NCI-H2029 (cell line): Measurements from ENCODE around the gene AMN.

Experiments used
- DNase-seq: peaks from one replicate; lab custom pipeline; 2025; lab: John Stamatoyannopoulos, UW

AMN gene

DNA sequence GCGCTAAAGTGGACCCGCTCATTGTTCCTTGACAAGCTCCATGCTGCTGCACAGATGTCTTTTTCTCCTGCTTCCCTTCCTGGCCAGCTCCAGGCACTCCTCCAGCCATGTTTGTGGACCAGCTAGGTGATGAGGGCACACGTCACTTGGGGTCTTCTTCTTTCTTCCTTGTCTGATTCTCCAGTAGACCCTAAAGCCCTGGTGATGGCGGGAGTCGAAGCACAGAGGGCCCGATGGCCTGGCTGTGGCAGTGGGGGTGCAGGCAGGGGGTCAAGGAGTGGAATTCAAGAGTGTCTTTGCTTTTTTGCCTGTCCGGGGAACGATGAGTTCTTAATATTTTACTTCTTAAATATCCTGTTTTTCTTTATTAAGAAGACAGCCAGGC is 23.0 kb upstream of the AMN start:
- no peak for DNase-seq

DNA sequence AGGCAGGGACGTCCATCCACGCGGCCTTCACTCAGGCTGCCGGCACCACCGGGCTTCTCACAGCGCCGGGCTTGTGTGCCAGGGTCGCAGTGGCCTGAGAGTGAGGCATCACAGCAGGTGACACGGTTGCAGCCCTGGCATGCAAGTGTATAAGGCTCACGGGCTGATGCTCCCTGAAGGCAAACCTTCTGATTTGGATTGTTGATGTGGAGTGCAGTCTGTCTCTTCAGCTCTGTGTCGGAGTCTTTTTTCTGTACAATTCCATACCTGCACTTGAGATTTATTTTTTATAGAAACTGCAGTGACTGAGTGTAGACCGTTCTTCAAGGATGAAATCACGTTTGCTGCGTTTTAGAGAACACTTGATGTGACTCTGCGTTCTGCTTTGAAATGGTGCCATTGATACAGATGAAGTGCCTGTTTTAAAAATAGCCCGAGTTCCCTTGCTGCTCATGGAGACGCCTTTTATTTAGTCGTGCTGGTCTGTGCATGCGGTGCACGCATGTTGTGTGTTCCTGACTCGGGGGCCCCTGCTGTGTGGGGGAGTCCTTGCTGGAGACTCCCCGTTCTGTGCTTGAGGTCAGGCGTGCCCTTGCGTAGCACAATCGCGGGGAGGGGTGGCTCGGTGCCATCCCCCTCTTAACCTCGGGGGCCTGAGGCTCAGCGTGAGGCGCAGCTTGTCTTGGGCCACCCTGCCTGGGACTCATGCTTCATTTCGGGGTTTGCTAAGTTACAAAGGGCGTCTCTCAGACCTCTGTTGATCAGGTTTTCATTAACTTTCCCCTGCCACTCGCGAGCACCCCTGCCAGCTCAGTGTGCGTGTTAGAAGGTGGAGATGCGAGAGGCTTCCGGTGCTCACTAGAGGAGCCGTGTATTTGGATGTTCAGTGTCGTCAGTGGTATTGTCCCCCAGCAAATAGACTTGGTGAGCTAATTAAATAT is 21.6 kb upstream of the AMN start:
- DNase-seq = no peak

DNA sequence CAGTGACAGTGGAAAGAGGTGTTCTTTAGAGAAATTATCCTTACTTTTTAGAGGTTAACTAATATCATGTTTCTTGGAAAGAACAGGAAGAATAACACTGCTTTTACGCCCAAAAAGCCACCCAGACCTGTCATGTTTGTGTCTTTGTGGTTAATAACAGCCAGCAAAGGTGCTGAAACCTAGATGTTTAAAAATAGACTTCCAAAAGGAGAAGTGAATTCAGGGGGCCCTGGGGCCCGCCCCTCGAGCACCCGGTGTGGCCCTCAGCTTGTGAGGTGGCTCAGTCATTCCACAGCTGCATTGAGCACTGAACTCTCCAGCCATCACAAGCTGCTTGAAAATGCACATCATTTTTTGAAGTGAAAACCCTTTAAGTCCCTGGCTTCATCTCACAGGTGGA is 20.8 kb upstream of the AMN start:
- no peak for DNase-seq

DNA sequence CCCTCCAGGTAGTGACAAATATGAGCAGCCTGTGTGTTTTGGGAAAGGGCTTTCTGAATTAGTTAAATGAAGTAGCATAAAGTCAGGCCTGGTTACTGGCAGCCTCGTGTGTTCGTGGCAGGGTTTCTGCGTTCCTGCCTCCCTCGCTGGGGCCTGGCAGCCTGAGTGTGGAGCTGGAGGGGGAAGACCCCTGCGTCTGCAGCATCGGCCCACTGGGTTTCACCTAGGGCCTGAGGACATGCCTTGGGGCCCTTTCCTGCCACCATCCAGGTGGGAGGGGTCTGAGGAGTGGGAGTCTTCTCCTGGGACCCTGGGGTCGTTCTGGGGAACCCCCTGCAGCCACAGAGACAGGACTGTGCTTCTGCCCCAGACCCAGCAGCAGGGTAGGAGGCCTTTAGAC is 20.4 kb upstream of the AMN start:
- DNase-seq = no peak

DNA sequence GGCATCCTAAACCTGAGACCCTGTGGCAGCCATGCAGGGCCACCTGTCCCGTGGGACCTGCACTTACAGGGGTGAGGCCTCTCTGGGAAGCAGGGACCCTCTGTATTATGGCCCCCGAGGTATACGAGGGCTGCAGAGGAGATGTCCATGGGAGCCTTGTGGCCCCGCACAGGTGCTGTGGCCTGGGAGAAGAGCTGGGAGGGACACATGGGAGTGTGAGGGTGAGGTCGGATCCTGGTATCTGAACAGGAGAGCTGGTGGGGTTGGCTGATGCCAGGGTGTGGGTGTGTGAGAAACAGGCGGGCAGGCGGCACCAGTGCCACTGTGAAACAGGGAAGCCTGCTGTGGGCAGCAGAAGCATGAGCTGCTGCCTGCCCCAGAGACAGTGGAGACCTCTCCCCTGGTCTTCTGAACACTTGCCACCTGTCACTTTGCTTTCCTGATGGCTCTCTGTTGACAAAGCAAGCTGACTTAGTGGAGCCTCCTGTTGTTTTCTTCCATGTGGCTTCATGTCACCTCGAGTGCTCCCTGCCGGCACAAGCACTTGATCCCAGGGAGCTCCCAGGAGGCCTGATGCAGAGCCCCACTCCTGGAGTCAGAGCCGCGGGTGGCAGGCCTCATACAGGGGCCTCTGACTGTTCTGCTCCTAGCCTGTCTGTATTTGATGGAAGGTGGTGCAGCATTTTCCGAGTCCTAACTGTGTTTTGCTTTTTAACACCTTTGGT is 19.8 kb upstream of the AMN start:
- DNase-seq = no peak

DNA sequence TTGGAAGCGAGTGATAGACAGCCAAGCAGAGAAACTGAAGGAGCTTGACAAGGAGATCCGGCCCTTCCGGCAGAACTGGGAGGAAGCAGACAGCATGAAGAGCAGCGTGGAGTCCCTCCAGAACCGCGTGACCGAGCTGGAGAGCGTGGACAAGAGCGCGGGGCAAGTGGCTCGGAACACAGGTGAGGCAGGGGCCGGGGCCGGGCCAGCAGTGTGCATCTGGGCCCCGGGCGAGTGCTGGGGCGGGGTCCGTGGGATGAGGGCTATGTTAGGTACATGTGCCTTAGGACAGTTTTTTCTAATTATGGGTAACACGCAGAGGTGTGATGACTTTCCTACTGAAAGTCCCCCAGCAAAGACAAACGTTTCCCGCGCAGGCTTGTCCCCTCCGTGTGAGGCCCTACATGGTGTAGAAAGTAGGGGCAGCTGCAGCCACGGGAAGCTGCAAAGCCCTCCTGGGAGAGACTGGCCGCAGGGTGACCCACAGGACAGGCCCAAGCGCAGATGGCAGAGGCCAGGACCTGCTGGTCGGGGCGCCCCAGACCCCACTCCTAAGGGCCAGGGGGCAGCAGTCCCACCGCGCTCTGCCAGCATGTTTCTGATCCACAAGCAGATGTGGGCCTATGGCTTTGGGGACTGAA is 19.1 kb upstream of the AMN start:
- DNase-seq = no peak

DNA sequence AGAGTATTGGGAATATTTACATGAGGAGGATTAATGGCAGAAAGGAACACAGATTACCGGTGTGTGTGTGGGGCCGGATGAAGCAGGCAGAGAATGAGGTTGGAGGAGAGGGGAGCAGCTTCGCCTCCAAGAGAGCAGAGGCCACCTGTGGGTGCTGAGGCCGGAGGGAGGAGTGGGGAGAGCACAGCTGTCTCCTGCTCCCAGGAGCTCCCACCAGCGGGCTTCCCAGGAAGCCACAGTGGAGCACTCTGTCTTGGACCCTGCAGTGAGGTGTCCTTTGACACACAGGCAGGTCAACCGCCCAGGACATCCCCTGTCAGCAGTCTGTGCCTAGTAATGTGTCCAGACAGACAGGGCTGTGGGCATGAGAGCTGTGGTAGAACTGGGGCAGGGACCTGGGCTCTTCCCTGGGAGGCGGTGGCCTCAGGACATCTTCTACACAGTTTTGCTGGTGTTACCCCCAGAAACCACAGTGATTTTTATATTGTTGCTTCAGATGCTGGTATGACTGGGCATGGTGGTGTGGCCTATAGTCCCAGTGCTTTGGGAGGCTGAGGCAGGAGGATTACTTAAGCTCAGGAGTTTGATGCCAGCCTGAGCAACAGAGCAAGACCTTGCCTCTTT is 18.5 kb upstream of the AMN start:
- DNase-seq = no peak

DNA sequence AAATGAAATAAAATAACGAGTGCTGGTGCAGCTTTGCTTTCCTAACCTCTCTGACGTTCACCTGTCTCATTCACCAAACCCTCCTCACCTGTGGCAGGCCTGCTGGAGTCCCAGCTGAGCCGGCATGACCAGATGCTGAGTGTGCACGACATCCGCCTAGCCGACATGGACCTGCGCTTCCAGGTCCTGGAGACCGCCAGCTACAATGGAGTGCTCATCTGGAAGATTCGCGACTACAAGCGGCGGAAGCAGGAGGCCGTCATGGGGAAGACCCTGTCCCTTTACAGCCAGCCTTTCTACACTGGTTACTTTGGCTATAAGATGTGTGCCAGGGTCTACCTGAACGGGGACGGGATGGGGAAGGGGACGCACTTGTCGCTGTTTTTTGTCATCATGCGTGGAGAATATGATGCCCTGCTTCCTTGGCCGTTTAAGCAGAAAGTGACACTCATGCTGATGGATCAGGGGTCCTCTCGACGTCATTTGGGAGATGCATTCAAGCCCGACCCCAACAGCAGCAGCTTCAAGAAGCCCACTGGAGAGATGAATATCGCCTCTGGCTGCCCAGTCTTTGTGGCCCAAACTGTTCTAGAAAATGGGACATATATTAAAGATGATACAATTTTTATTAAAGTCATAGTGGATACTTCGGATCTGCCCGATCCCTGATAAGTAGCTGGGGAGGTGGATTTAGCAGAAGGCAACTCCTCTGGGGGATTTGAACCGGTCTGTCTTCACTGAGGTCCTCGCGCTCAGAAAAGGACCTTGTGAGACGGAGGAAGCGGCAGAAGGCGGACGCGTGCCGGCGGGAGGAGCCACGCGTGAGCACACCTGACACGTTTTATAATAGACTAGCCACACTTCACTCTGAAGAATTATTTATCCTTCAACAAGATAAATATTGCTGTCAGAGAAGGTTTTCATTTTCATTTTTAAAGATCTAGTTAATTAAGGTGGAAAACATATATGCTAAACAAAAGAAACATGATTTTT is 17.1 kb upstream of the AMN start:
- DNase-seq = no peak

DNA sequence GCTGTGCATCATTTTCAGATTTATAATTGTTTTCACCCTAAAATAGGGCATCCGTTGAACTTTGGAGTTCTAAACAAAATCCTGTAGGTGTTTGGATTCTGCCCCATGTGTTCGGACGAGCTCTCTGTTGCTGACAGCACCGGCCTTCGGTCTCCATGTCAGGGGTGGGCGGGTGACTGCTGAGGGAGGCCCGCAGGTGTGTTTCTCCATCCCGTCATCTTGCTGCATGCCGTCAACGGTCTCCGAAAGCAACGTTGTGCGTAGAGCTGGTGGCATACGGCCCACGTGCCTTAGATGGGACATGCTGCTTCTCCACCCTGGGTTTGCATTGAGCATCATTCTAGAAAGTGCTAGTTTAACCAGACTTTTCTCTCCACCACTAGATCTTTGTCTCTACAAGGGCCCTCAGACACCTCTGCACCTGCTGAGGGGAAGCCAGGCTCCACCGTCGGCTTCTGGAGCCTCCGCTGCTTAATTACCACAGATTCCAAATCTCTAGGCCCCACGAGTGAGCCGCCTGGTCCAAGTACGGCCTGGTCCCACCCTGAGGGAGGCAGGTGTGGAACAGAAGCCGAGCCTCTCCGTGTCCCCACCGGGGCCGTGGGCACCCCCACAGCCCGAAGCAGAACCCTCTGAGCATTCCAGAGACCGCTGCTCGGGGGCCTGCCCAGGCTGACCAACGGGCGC is 15.7 kb upstream of the AMN start:
- no peak for DNase-seq

DNA sequence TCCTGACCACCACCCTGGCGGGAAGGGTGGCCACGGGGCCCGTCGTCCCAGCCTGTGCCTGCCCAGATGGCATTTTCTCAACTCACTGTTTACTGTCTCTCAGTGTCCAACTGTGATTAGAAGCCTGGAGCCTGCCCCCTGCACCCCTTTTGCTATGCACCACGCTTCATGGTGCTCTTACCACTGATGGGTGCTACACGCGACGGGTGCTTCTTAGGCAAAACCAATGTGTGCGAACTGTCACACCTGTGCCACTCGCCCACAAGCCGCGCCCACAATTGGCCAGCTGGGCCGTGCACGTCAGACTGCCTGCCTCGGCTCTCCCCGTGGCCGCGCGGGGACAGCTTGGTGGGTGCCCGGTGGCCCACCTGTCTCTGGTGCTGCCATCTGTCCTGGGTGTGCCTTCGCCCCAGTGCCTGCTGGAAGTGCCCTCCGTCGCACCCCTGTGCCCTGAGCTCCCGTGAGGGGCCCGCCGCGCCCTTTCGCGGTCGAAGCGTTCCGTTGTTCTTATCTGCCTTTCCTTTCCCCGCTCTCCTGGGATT is 15.1 kb upstream of the AMN start:
- no peak for DNase-seq

DNA sequence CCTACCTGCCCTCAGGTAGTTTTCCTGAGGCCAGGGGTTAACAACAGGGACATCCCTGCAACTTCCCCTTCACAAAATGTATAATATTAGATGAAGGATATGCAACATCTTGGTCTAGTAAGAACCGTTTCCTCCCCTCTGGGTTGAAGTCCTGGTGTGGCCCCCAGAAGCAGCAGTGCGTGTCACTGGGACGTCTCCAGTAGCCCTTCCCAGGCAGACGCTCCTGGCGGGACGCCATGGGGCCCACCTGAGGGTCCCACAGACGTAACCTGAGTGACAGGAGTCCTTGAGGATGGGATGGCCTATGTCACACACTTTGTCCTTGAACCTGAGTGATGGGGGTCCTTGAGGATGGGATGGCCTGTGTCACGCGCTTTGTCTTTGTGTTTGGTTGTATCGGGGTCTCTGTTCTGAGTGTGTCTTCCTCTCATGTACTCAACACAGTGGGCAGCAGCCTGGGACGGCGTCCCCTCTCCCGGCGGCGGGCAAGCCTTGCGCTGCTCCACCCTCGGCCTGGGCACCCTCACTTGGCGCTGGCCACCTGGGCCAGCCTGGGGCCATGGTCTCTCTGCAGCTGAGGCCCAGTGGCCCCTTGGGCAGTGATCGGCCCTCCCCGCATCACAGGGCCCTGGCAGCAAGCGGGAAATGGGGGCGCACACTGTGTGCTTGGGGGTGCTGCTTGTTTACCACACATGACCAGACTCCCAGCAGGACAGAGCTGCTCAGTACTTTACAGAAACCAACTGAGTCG is 14.3 kb upstream of the AMN start:
- no peak for DNase-seq

DNA sequence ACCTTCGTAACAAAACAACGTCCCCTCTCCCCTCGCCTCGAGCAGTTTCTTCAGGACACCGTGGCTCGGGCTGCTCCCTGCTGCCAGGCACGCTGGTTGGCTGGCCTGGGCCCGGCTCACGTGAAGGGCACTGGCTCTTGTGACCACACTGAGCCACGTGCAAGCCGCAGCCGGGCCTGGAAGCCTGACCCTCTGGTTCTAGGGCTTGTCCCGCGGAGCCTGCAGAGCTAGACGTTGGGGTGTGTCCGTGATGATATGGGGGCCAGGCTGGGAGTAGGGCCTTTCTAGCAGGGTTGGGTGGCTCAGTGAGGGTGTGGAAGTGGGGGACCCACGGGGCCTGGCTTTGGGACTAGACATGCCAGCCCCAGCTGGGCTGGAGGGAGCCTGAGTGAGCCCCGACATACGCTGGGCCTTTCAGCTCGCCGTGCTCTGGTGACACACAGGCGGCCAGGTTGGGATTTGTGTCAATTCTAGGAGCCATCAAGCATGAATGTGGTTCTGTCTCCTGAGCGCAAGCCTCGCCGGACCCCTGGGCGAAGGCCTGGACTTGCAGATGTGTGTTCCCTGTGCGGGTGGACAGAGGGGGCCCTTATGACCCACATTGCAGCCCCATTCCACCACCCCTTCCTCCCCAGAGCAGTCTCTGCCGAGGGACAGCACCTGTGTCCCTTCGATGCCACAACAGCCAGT is 13.6 kb upstream of the AMN start:
- DNase-seq = no peak

DNA sequence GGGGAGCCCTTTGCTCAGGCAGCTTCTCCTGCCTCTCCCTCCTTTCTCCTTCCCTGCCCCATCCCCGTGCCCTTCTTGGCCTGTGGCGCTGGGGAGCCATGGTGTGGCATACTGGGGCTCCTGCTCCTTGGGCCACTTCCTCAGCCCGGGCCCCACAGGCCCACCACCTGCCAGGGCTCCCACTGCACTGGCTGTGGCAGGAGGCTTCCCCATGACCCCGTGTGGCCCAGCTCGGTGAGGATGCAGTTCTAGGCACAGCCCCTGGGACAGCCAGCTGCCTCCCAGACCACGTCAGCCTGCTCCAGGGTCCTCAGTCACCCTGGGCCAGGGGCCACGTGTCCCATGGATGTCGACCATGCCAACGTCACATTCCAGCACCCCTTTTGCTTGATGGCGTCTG is 13.0 kb upstream of the AMN start:
- DNase-seq = no peak

DNA sequence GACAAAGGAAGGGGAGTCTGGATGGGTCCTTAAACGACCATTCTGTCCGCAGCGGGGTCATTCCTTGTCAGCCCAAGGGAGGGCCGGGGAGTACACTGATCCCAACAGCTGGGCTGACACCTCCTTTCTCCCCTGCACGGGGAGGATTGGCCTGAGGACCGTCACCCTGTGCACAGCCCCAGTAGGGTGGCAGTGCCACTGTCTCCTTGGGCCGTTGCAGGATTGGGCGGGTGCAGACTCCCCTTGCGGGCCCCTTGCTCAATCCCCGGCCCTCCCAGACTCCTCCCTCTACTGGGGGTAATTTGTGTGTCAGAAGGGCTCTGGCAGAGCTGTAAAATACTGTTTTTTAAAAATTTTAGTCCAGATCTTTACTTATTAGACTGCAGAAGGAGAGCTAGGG is 12.6 kb upstream of the AMN start:
- no peak for DNase-seq

DNA sequence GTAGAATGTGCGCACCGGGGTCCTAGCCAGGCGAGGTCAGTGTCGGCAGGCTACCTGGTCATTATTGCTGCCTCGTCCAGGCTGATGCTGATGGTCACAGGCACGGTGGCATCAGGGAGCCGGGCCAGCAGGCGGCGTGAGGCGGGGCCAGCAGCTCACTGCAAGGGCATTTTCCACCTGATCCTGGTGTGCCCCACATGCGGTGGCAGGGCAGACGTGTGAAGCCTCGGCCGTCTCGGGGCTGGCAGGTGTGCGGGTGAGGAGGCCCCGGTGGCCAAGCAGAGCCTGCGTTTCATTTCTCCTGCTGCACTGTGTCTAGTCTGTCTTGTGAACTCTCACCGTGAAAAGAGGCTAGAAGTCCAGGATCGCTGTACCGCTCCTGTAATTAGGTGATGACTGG is 12.0 kb upstream of the AMN start:
- no peak for DNase-seq

DNA sequence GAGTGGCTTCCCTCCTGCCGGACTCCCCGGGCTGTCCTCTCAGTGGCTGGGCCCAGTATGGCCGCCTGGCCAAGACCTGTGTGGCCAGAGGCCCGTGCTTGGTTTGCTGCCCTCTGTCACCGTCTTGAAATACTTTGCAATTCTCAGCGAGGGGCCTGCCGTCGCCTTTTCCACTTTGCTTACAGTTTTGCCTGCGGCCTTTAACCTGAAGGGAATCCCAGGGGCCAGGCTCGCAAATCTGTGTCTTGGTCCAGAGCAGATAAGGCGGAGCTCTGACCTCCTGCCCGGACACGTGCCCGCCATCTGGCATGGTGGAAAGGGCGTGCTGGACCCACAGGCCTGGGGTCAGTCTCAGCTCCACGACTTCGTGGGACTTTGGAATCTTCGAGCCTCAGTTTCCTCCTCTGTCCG is 10.9 kb upstream of the AMN start:
- DNase-seq = no peak

DNA sequence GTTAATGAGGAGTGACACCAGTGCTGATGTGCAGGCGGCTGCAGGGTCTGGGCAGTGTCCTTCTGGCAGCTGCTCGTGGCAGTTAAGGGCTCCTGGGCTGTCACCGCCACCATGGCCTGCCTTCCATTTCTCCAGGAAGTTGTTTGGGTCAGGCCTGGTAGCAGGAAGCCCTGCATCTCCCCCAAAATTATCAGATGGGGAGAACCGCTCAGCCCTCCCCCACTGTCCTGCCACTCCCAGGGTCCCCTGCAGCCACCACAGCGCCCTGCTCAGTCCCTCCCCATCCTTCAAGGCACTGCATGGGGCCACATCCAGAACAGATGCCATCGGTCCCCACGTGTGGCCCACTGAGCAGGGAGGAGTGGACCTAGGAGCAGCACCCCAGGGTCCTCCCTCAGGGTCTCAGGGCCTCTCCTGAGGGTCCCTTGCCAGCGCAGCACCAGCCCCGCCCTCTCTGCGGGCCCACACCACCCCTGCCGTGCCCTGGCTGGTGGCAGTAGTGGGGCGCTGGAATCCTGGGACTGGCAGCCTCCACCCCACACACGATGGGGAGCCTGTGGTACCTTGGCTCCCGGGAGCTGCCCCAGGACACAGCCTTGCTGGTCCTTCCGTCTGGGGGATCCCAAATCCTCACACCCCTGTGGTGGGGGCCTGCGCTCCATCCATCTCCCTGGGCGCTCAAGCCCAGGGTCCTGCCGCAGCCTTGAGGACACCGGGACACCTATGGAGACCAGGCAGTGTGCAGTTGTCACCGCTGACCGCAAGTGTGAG is 10.3 kb upstream of the AMN start:
- no peak for DNase-seq
